HFF-Myc (cell line): ENCODE measurements around the gene OR6X1.

Experiments
- DNase-seq: peaks from one replicate; pipeline ENCODE4 v3.0.0-alpha.2; 2011; ENCODE audit warnings: low read depth; ENCODE audit errors: extremely low read depth
- H3K4me3 ChIP-seq: replicated peaks from 2 replicates; pipeline ENCODE4 v1.5.1; 2011; ENCODE audit warnings: low read depth, mild to moderate bottlenecking, control low read depth, low read length
- TF ChIP-seq, protein P1 (sequence below): IDR thresholded peaks from 2 replicates; pipeline ENCODE4 v1.5.1; 2012; ENCODE audit warnings: mild to moderate bottlenecking, low read depth, low read length, control low read depth; ENCODE audit errors: missing control alignments

The OR6X1 gene

DNA sequence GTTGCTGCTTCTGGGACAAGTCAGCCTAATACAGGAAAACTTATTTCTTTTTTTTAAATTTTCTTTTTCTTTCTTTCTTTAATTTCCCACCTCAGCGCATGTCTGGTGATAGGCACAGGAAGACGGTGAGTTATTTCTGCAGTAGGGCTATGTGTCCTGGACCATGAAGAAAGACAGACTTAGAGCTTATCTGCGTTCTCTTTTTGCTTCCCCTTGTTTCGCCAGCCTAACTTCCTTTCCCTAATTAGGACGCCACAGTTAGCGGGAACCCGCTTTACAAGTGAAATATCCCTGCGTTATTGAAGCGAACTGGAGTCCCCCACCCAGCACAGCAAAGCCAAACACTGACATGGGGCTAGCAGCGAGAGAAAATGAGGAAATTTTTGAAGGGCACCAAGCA is 43.2 kb upstream of the OR6X1 start:
- DNase-seq = no peak
- TF ChIP-seq, protein P1, sequence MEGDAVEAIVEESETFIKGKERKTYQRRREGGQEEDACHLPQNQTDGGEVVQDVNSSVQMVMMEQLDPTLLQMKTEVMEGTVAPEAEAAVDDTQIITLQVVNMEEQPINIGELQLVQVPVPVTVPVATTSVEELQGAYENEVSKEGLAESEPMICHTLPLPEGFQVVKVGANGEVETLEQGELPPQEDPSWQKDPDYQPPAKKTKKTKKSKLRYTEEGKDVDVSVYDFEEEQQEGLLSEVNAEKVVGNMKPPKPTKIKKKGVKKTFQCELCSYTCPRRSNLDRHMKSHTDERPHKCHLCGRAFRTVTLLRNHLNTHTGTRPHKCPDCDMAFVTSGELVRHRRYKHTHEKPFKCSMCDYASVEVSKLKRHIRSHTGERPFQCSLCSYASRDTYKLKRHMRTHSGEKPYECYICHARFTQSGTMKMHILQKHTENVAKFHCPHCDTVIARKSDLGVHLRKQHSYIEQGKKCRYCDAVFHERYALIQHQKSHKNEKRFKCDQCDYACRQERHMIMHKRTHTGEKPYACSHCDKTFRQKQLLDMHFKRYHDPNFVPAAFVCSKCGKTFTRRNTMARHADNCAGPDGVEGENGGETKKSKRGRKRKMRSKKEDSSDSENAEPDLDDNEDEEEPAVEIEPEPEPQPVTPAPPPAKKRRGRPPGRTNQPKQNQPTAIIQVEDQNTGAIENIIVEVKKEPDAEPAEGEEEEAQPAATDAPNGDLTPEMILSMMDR = no peak
- no peak overlapping the region for H3K4me3 ChIP-seq

DNA sequence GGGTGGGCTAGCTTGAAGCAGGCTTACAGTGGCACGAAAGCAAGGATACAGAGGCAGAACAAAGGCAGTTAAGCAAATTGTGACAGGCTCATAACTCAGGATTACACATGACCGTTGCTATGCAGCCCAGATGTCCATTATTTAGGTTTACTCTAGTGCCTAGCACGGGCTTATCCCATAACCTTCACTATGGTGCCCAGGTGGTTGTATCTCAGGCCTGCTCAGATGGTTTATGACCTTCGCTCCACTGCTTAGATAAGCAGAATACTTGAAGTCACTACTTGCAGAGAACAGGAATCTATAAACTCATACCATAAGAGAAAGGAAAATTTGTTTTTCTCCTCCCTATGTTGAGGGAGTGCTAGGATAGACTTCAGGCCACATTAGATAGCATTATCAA is 42.8 kb upstream of the OR6X1 start:
- DNase-seq = no peak
- TF ChIP-seq, protein P1 = no peak
- H3K4me3 ChIP-seq = no peak overlapping the region

DNA sequence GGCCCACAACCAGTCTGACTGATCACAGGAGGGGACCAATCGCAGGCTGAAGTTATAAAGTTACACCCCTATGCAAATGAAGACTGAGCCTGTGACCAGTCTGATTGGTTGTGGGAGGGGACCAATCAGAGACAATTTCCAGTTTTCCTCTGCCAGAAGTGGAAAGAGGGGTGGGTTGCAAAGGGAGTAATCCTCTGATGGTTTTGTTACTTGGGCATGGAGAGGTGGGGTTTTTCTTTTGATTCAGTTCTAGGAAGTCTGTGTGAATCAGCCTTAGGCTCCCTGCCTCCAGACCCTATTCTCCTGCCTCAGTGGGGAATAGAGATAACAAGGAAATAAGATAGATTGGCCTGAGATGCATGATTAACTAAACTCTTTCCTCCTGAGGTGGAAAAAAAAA is 41.9 kb upstream of the OR6X1 start:
- no peak for DNase-seq
- H3K4me3 ChIP-seq = no peak overlapping the region
- TF ChIP-seq, protein P1 = no peak

DNA sequence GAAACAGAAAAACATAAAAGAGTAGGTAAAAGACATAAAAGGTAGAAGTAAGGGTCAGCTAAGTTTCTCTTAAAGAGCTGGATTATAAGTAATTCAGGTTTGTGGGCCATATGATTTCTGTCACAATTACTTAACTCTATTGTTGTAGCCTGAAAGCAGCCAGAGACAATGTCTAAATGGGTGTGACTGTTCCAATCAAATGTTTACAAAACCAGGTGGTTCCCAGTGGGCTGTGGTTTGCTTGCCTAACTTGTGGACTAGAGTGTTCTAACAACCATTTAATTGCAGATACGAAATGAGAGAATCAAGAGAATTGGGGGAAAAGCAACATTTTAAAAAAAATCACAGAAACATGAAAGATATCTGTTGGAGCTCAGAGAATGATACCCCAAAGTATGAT is 29.2 kb upstream of the OR6X1 start:
- no peak for DNase-seq

DNA sequence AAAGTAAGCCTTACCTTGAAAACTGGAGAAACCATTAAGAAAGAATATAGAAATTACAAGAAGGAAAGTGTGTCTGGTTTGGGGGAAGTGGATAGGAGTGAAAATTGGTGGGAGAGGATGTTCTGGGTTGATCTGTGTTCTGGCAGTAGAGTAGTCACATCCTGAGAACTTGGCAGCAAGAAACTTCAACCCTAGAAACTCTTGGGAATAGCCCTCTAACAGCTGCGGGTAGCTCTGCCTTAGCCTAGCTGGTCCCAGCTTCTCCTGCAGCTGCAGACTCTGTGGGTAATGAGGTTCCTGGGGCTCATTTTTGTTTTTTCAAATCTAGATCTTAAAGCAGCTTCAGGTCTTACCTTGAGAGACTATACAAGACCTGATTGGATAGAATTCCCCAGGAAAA is 24.2 kb upstream of the OR6X1 start:
- no peak overlapping the region for H3K4me3 ChIP-seq
- no peak for DNase-seq
- TF ChIP-seq, protein P1 = no peak

More for the DNA sequence above, 29.2 kb upstream of the OR6X1 start:
- no peak overlapping the region for H3K4me3 ChIP-seq
- TF ChIP-seq, protein P1 = no peak

DNA sequence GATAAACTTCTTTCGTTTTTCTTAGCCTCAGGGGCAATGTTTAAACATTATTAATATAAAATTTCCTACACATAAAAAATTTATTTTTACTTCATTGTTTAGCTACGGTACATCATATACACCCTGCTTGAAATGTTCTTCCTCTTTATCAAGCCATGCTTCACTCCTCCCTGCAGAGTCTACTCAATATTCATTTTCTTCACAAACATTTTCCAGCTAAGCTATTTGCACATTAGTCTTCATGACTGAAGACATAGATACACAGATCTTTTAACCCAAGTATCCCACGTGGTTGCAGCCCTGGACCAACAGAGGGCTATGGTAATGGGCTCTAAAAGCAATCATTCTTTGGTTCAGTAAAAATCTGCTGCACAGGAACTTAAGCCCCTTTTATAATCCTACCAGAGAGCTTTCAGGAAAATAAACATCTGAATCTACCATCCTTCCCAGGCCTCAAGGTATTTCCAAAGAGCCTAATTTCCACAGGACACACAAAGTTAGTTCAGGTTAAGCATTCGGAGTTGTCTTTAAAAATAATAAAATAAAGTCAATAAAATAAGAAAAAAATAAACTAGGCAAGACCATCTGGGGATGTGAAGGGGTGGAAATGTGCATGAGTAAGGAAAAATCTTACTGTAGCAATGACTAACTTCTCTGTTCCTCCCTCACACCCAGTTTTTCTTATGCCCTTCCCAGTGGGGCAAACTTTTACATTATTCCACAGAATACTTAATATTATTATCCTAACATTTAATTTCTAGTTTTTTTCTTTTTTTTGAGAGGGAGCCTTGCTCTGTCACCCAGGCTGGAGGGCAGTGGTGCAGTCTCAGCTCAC is 21.6 kb upstream of the OR6X1 start:
- DNase-seq = no peak
- no peak overlapping the region for H3K4me3 ChIP-seq
- TF ChIP-seq, protein P1 = no peak
